Activated CD4-positive, CD25-positive, alpha-beta regulatory T cell treated with anti-CD3 and anti-CD28 coated beads, Interleukin-2, amount 50 U/mL, for 24 hours (primary cell): ENCODE data around the gene ZSCAN12.

ENCODE experiments used
- ATAC-seq, 2 donors: fragments of 150-1000 bp; cut with Tn5 transposase; one replicate each; pipeline ENCODE4 v1.10.0; 2021; ENCODE audit warnings: mild to moderate bottlenecking in 1 of 2, moderate library complexity in 1 of 2

The ZSCAN12 gene

DNA sequence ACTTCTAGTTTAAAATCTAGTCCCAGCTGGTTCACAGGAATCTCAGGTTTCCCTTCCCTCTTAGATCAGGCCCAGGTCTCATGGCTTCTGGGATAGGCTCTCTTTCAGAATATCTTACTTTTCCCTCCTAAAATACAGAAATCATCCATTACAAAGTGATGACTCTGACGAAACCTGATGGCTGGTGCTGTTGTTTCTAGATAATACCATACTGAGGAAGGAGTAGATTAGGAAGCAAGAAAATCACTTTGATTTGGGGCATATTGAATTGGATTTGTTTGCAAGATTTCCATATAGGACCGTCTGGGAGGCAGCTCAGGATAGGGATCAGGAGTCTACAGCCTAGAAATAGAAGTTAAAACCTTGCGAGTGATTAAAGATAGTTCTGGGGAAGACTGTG lies 46.2 kb downstream of the ZSCAN12 start:
- ATAC-seq: no peak

DNA sequence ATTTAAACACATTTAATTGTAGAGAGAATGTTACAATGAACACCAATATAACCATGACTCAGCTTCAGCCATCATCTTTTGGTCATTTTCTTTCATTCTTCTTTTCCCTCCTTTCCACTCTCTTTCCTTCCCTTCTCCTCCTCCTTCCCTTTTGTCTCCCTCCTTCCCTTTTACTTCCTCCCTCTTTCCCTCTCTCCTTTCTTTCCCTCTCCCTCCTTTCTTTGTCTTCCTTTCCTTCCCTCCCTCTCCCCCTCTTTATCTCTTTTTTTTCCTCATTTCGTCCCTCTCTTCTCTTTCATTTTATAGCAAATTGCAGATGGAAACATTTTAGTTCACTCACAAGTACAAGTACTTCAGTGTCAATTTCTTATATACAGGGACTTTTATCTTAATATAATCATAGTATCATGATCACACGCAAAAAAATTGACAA lies 48.0 kb downstream of the ZSCAN12 start:
- no peak for ATAC-seq

DNA sequence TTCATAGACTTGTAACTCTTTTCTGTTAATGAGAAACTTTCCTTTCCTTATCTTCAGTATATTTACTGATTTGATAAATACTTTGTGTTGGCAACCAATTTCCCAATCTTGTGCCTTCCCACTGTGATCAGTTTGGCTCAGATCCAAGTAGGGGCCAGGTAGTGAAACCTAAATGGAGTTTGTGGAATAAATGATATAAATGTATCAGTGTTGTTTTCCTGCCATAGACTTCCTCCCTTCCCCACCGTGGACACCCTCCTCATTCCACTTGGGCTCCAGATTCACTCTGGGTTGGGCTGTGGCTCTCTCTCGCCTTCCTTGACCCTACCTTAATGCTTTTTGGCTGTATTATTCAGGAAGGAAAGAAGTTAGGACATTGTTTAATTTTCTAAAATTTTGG lies 48.5 kb downstream of the ZSCAN12 start:
- ATAC-seq: no peak

DNA sequence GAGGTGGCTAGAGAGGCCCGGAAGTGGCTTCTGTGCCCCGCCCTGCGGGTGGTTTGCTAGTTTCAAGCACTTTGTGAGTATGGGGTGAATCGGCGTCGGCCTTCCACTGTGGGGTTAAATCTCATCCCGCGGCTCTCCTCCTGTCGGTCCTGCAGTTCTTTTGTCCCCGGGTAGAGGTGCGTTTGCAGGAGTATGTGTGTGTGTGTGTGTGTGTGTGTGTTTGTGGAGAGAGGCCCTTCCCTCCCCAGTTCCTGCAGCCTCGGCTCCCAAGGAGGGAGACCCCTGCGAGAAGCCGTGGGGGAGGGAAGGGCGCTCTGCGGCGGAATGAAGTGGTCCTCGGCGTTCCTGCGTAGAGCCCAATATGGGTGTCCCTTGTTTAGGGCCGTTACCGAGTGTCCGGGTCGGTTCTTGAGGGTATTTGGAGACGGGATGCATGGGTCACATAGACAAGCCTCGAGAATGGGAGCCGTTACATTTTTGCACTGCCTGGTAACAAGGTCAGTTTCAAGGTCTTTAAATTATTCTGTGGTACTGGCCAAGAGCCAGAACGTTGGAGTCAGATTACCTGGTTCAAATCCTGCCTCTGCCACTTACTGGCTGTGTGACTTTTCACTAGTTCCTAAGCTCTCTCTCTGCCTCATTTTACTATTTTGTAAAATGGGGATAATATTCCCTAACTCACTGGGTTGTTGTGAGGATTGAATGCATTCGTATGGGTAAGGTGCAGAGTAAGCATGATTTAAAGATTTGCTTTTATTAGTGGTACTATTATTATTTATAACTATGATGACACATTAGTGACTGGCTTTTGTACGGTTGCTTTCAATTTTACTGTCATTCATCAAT lies 49.4 kb downstream of the ZSCAN12 start, which contains the start of gene ZKSCAN3:
TSS of gene ZKSCAN3 (plus strand) at position 56 of the 846 bp plus-strand sequence. CDS start 9,640 bp downstream, outside the sequence.
- peak; percentile 100 for ATAC-seq

DNA sequence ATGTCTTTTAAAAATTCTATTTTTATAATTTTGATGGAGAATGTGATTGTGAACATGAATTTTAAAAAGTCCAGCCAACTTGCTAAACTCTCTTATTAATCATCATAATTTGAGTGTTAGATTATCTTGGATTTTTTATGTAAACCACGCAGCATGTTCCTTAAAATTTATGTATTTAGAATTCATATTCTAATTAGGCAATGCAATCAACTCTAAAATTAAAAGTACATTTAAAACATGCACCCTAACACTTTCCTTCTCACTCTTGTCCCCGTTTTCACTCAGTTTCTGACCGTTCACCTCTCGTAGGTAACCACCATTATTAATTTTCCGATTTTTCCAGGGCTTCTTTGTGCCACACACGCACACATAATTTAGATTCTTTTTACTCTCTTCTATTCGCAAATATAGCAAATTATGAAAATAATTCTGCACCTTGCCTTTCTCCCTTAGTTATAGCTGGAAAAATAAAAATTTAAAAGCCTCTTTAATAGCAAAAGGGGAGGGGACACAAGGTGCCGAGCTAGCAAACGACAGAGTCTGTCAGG lies 50.1 kb downstream of the ZSCAN12 start:
- no peak for ATAC-seq

DNA sequence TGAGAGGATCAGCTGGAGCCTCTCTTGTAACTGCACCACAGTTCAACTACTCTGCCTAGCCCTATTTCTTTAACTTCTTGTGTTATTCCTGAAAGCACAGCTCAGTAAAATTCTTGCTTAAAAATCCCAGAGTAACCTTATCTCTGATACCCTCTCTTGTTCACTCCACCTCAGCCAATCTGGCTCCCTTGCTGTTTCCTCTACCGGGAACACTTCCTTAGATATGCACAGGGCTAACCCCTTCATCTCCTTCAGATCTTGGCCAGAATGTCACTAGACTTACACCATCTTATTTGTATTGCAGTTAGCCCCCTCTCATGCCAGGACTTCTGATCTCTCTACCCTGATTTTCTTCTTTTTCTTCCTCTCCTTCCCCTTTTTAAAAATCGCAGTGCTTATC lies 52.4 kb downstream of the ZSCAN12 start:
- ATAC-seq: no peak

DNA sequence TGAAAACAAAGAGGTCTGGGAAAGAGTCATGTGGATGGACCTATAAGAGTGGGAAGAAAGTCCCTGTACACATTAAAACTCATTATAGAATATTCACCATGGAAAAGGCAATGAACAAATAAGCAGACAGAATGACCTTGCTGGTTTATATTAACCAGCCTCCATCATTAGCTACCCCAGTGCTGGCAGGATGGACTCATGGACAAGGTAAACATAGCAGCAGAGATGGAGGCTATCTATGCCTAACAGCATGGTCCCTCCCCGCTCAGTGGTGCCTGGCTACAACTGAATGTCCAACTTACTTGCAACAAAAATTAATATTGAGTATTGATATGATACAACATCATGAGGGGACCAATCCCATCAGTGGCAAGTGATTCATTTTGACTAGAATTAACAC lies 54.3 kb downstream of the ZSCAN12 start:
- no peak for ATAC-seq

DNA sequence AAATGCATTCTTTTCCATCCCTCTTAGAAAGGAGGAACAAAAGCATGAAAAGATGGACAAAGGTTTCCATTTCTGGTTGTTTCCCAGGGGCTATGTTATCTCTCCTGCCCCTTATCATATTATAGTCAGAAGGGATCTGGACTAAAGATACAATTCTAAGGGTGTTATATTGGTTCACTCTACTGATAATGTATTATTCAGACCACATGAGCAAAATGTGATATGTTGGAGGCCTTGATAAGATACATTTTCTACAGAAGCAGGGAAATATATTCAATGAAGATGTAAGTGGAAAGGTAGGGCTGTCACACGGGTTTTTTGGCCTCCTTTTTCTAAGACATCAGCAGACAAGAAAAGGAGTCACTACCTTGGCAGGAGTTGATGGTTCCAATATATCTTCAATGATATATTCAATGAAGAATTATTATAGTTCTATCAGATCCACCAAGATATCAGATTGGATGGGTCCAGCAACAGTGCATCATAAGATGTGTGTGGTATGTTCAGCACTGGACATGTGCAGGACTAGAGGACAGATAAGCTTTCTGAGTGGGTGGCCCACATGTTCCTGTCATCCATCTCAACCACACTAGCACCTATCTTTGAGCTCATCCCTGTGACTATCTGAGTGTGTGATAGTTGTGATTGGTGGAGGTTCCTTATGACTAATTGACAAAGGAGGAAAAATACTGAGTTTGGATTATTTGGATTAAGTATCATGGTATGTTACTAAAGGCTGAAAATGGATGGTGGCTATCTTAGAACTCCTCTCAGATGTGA lies 55.5 kb downstream of the ZSCAN12 start:
- ATAC-seq: no peak

DNA sequence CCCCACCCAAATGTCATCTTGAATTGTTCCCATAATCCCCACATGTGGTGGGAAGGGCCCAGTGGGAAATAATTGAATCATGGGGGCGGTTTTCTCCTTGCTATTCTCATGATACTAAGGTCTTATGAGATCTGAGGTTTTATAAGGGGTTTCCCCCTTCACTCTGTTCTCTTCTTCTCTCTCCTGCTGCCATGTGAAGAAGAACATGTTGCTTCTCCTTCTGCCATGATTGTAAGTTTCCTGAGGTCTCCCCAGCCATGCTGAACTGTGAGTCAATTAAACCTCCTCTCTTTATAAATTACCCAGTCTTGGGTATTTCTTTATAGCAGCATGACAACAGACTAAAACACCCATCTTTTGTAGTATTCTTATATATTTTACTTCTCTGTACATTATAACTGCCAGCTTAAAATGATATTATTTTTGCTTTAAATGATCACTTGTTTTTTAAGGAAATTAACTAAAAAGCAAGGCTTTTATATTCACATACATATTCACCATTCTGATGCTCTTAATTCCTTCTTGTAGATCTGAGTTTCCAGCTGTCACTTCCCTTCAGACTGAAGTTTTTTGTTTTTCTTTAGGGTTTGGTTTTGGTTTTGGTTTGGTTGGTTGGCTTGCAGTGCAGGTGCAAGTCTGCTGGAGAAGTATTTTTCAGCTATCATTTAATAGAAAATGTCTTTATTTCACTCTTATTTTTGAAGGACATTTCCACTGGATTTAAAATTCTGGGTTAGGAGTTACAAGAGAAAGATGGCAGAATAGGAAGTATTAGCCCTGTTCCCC lies 59.0 kb downstream of the ZSCAN12 start:
- no peak for ATAC-seq

DNA sequence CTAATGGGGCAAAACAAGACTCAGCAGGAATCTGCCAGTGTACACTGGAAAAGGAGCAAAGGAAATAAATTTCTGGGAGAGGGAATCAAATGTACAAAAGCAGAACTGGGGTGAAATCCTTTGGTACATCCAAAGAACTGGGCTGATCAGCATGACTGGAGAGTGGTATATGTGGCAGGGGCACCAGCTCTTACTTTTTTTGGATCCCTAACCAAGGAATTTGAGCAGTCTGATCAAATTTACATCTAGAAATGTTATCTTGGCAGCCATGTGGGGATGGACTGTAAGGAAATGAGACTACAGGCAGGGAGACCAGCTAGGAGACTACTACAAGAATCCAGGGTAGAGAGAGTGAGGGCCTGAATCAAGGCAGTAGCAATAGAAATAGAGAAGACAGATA lies 62.4 kb downstream of the ZSCAN12 start:
- no peak for ATAC-seq

DNA sequence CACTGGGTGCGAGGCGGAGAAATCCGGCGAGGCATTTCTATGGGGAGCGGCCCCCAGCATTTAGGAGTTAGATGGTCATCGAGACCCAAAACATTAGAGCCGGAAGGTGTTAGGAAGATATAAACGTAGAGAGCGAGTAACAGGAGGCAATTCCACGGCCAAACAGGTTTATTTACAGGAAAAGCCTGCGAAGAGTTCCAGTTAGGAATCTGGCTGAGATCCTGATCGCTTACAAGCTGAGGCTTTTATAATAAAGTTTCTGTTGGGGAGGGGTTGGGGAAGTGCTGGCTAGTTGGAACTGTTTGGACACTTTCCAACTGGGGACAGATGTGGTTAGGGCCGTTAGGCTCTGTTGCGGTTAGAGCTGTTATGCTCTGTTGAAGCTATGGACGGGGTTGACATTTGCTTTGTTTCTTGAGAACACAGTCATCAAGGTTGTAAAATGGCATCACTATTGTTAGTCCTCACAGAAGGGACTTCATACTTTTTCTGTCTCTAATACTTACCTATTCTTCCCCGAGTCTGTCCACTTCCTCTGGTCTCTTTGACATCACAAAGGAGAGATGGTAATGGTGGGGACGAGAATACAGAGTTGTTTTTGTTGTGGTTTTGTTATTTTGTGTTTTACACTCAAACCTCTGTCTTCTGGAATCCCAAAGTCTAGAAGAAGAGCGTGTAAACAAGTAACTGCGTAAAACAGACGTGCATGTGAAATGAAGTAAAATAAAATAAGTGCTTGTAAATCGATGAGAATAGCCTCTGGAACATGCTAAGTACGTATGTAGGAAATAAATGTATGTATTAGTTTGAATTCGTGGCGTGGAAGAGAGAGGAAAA lies 63.0 kb downstream of the ZSCAN12 start:
- peak; percentile 33 to 37 for ATAC-seq

DNA sequence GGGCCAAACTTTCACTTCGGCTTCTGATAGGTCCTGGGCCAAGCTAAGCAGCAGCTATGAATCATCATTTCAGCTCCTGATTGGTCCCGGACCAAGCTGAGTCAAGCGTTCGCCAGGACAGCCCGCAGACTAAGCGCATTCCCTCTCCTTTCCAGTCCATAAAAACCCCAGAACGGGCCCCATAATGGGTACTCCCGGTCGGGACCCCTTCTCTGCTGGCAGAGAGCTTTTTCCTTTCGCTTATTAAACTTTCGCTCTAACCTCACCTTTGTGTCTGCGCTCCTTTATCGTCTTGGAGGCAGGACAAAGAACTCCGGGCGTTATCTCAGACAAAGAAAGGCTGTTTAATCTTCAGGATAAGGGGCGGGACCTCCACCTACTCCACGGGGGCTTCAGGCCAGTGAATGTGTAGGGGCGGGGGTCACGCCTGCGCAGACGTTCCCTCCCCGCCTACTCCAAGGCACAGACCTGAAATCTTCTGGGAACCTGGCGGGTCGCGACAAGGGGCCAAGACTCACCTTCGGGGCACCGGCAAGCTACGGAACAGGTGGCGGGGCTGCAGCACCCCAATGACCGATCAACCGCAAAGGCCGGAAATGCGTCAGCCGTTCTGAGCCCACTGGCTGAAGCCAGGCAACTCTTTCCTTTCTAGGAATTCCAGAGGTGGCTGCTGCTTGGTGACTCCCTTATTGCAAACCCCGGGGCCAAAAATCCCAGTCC lies 63.8 kb downstream of the ZSCAN12 start, which contains the start of gene ZSCAN31:
TSS of gene ZSCAN31 (minus strand) at position 585 of the 720 bp plus-strand sequence. CDS start 6,465 bp downstream, outside the sequence.
- peak; percentile 89 to 91 for ATAC-seq

DNA sequence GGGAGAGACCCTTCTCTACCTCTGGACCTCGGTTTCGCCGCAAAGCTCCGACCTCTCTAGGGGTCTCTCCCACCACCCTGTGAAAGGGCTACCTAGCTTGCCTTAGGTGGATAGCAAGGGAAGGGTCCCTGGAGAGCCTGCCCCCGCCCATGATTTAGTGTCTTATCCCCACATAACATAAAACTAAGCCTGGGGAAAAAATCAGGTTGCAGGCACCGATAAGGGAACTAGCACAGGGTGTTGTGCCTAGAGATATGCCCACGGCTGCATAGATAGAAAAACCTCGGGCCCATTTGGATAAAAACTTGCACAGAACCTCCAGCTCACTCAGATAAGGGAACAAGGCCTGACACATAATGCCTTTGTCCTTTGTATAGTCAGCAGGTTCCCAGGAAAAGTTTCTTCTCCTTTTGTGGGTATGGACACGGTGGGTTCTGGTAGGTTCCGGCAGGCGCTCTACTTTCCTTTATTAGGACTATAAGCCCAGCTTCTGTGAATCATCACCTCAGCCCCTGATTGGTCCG lies 64.4 kb downstream of the ZSCAN12 start:
- no peak for ATAC-seq

DNA sequence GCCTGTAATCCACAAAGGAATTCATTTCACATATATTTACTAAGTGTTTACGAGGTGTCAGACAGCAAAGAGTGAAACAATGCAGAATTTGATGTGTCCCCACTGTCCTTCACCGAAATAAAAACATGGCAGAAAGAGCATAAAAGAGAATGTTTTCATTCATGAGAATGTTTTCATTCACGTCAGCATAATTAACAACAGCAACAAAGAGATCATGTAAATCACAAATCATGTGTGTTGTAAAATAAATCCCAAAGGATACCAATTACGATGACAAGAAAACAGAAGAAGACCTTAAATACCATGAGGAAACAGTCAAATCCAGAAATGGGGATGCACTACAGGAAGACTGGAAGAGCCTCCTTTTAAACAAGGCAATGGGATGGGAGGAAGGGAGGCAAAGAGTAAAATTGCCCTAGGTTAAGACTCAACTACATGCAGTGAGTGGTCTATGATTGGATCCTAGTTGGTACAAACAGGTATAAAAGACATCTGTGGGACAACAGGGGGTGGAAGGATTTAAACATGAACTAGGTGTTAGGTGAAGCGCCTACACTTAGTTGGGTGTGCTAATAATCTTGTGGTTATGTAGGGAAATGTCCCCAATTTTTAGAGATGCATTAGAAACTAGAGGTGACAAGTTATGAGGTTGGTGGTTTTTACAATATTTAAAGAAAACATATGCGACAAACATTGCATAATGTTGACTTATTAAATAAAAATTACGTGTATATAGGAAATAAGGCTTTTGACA lies 65.1 kb downstream of the ZSCAN12 start:
- ATAC-seq: no peak

DNA sequence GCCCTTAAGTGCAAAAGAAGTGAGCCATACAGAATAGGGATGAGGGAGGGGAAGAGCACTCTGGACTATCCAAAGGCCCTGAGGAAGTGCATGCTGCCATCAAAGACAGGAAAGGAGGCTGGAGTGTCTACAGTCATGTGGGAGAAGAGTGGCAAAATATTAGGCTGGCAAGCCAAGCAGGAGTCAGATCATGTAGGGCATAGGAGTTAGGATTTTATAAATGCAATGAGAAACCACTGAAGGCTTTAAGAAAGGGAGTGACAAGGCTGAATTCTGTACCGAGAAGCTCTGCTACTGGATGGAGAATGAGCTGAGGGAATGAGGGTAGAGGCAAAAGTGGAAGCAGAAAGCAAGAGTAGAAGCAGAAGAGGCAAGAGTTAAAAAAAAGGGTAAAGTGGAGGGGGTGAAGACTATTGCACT lies 65.9 kb downstream of the ZSCAN12 start:
- ATAC-seq: no peak

DNA sequence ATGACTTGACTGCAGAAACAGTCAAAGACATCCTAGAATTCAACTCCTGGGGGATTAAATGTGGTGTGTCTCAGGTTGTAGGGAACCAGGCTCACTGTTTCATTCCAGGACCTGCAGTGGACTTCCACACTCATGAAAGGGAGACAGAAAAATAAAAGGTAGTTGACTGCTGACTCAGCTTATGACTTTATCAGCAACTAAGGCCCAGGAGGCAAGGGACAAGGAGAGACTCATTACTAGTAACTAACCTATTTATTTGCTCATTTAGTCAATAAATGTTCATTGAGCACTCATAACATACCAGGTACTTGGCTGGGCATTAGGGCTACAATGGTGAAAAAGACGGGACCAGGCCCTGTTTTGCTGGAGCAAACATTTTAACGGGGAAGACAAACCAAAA lies 66.5 kb downstream of the ZSCAN12 start:
- no peak for ATAC-seq

DNA sequence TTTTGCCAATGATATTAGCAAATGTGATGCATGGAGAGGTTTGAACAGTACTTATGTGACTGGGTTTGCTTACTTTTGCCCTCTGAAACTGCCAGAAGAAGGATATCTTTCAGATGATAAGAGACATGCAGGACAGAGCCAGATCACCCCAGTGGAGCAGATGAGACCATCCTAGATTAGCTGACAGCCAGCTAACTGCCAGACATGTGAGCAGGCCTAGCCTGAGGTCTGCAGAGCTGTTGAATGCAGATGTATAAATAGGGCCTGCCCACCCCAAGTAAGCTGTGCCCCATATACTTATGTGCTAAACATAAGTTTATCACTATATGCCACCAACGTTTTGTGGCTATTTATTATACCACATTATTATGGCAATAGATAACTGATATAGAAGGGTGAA lies 69.5 kb downstream of the ZSCAN12 start:
- ATAC-seq: no peak
